ENCODE data around the gene GSS. TPM values are rescaled to one million over a fixed set of nuclear protein-coding genes. Genes with fewer than 3 reads are reported as not detected.

GSS gene
- total RNA-seq, 1 experiment from 2014 or later = 95.9 TPM

GRCh38 chr20:34999021-34999451, 43.4 kb upstream of the GSS start:
- no peaks in the 10 kb centered on the region for H3F3A ChIP-seq (ENCODE audit: low read length, unreplicated experiment)
- no peak overlapping the region for H2AFZ ChIP-seq (ENCODE audit: low read length)
- no peak overlapping the region for H3K4me2 ChIP-seq (ENCODE audit: low read length)
- ChIA-PET CTCF (no interaction called here), POLR2A (ENCODE audit: unreplicated experiment) (no interaction called here)
- H3K79me2 ChIP-seq (ENCODE audit: low read length) = no peaks in the 10 kb centered on the region
- no peaks in the 10 kb centered on the region for H3K4me1 ChIP-seq (ENCODE audit: insufficient read depth, low read length)
- no peaks in the 10 kb centered on the region for H3K9me2 ChIP-seq (replicated peaks; ENCODE audit: low read length)
- no peaks in the 10 kb centered on the region for H3K27me3 ChIP-seq (ENCODE audit: low read length)
- ATAC-seq (no peak), DNase-seq (no peak)
- H3K9me3 ChIP-seq (ENCODE audit: low read length) = no peaks in the 10 kb centered on the region
- no peaks in the 10 kb centered on the region for H4K20me1 ChIP-seq (ENCODE audit: low read length)
- intact Hi-C loops (cut with micrococcal nuclease) = no loop called here
- no peak overlapping the region for H3K4me3 ChIP-seq (ENCODE audit: low read length)
- peaks cover 14% of the 10 kb centered on the region for H3K36me3 ChIP-seq (ENCODE audit: low read depth, low read length)
- no peak overlapping the region for H3K9ac ChIP-seq (ENCODE audit: low read length)
- H3K27ac ChIP-seq (ENCODE audit: low read length) = no peak overlapping the region
- no TSS peak for BruUV-seq (replicated peaks)
- TF ChIP-seq EZH2 (IDR thresholded peaks at IDR 0.05; ENCODE audit: low read length, unreplicated experiment) (no peak), EZH2phosphoT487 (IDR thresholded peaks at IDR 0.05; ENCODE audit: borderline replicate concordance, low read length) (no peak), CTCF (conservative IDR thresholded peaks at IDR 0.05; ENCODE audit: low read depth, low read length) (no peak)

GRCh38 chr20:34998331-34998950, 42.8 kb upstream of the GSS start:
- H3K9me2 ChIP-seq (replicated peaks; ENCODE audit: low read length) = no peaks in the 10 kb centered on the region
- TF ChIP-seq EZH2 (IDR thresholded peaks at IDR 0.05; ENCODE audit: low read length, unreplicated experiment) (no peak), EZH2phosphoT487 (IDR thresholded peaks at IDR 0.05; ENCODE audit: borderline replicate concordance, low read length) (no peak), CTCF (conservative IDR thresholded peaks at IDR 0.05; ENCODE audit: low read depth, low read length) (0 out of 2 replicates have a peak, but pooled peaks have one; percentile 31)
- no peaks in the 10 kb centered on the region for H3K4me1 ChIP-seq (ENCODE audit: insufficient read depth, low read length)
- BruUV-seq (replicated peaks) = no TSS peak
- H3K9ac ChIP-seq (ENCODE audit: low read length) = no peak overlapping the region
- intact Hi-C loops (cut with micrococcal nuclease) = no loop called here
- H3F3A ChIP-seq (ENCODE audit: low read length, unreplicated experiment) = no peaks in the 10 kb centered on the region
- no peaks in the 10 kb centered on the region for H4K20me1 ChIP-seq (ENCODE audit: low read length)
- ChIA-PET CTCF (no interaction called here), POLR2A (ENCODE audit: unreplicated experiment) (interaction anchor here (0.6 kb wide), 1 partner anchor 138 kb away, joined by 3 read pairs; no protein-coding TSS in a partner anchor)
- H2AFZ ChIP-seq (ENCODE audit: low read length) = no peak overlapping the region
- H3K79me2 ChIP-seq (ENCODE audit: low read length) = no peaks in the 10 kb centered on the region
- no peak overlapping the region for H3K4me3 ChIP-seq (ENCODE audit: low read length)
- H3K9me3 ChIP-seq (ENCODE audit: low read length) = no peaks in the 10 kb centered on the region
- no peak for DNase-seq
- no peaks in the 10 kb centered on the region for H3K27me3 ChIP-seq (ENCODE audit: low read length)
- 0 out of 2 replicates have a peak, but pooled peaks have one; percentile 14 for ATAC-seq
- peaks cover 14% of the 10 kb centered on the region for H3K36me3 ChIP-seq (ENCODE audit: low read depth, low read length)
- no peak overlapping the region for H3K4me2 ChIP-seq (ENCODE audit: low read length)
- no peak overlapping the region for H3K27ac ChIP-seq (ENCODE audit: low read length)

- Histone ChIP-seq H3K9ac (ENCODE audit: low read length) (no peak overlapping the region), H3K4me3 (ENCODE audit: low read length) (no peak overlapping the region), H3K9me3 (ENCODE audit: low read length) (no peaks in the 10 kb centered on the region), H2AFZ (ENCODE audit: low read length) (no peak overlapping the region), H3K4me1 (ENCODE audit: insufficient read depth, low read length) (no peaks in the 10 kb centered on the region), H3K36me3 (ENCODE audit: low read depth, low read length) (peaks cover 8% of the 10 kb centered on the region), H3K79me2 (ENCODE audit: low read length) (no peaks in the 10 kb centered on the region), H3K9me2 (replicated peaks; ENCODE audit: low read length) (no peaks in the 10 kb centered on the region), H3K27ac (ENCODE audit: low read length) (no peak overlapping the region), H4K20me1 (ENCODE audit: low read length) (no peaks in the 10 kb centered on the region), H3K27me3 (ENCODE audit: low read length) (no peaks in the 10 kb centered on the region), H3K4me2 (ENCODE audit: low read length) (no peak overlapping the region), H3F3A (ENCODE audit: low read length, unreplicated experiment) (no peaks in the 10 kb centered on the region)
- no peak for DNase-seq
- ChIA-PET POLR2A (ENCODE audit: unreplicated experiment) (interaction anchor here (0.6 kb wide), 1 partner anchor 139 kb away, joined by 3 read pairs; no protein-coding TSS in a partner anchor), CTCF (no interaction called here)
- TF ChIP-seq EZH2phosphoT487 (IDR thresholded peaks at IDR 0.05; ENCODE audit: borderline replicate concordance, low read length) = no peak
- TF ChIP-seq CTCF (conservative IDR thresholded peaks at IDR 0.05; ENCODE audit: low read depth, low read length) = no peak
- no peak for TF ChIP-seq EZH2 (IDR thresholded peaks at IDR 0.05; ENCODE audit: low read length, unreplicated experiment)
- BruUV-seq (replicated peaks) = no TSS peak
- intact Hi-C loops (cut with micrococcal nuclease) = no loop called here
- ATAC-seq = no peak
Measured at GRCh38 chr20:34997774-34998173, 42.2 kb upstream of the GSS start.
